DMS53 treated with DMSO at 0.1 percent for 48 hours (cell line): ENCODE data around the gene HOXC10.

Experiments used
- DNase-seq: peaks from one replicate; lab custom pipeline; 2025; ENCODE audit not compliant: unreplicated experiment; lab: John Stamatoyannopoulos, UW

HOXC10 gene

GRCh38 chr12:54028314-54029201 is 43.6 kb downstream of the HOXC10 start, which contains the start of gene HOXC6:
Gene HOXC6 (plus strand): TSS chr12:54028440. CDS start chr12:54028522, 82 bp downstream.
- DNase-seq: no peak

DNA sequence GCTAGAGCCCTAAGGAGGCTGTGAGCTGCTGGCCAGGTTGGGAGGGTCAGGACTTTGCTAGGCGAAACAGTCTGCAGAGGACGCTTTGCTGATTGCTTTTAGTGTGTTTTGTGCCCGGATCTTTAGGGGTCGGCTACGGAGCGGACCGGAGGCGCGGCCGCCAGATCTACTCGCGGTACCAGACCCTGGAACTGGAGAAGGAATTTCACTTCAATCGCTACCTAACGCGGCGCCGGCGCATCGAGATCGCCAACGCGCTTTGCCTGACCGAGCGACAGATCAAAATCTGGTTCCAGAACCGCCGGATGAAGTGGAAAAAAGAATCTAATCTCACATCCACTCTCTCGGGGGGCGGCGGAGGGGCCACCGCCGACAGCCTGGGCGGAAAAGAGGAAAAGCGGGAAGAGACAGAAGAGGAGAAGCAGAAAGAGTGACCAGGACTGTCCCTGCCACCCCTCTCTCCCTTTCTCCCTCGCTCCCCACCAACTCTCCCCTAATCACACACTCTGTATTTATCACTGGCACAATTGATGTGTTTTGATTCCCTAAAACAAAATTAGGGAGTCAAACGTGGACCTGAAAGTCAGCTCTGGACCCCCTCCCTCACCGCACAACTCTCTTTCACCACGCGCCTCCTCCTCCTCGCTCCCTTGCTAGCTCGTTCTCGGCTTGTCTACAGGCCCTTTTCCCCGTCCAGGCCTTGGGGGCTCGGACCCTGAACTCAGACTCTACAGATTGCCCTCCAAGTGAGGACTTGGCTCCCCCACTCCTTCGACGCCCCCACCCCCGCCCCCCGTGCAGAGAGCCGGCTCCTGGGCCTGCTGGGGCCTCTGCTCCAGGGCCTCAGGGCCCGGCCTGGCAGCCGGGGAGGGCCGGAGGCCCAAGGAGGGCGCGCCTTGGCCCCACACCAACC is 44.8 kb downstream of the HOXC10 start:
- no peak for DNase-seq

DNA sequence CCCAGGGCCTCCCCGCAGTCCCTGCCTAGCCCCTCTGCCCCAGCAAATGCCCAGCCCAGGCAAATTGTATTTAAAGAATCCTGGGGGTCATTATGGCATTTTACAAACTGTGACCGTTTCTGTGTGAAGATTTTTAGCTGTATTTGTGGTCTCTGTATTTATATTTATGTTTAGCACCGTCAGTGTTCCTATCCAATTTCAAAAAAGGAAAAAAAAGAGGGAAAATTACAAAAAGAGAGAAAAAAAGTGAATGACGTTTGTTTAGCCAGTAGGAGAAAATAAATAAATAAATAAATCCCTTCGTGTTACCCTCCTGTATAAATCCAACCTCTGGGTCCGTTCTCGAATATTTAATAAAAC is 45.5 kb downstream of the HOXC10 start:
- no peak for DNase-seq

- DNase-seq: no peak
These were observed 46.0 kb downstream of the HOXC10 start for GRCh38 chr12:54030889-54031471.

DNA sequence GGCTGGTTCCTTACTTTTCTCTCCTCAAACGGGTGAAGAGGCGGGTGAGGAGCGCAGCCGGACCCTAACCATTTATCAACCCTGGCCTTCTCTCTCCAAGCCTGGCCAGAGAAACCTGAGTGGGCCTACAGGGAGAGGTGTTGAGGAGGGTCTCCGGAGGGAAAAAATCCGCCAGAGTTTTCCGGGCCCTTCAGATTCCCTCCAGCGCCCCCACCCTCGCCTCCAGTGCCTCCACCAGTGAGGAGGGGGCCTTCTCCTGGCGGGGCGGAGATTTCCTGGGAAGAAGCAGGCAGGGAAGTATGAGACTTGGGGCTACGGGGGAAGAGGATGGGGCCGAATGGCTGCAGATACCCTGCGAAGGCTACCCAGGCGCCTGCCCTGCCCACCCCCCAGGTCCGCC is 46.5 kb downstream of the HOXC10 start:
- DNase-seq: no peak

- DNase-seq: no peak
These were observed 47.2 kb downstream of the HOXC10 start for GRCh38 chr12:54032086-54032619.

DNA sequence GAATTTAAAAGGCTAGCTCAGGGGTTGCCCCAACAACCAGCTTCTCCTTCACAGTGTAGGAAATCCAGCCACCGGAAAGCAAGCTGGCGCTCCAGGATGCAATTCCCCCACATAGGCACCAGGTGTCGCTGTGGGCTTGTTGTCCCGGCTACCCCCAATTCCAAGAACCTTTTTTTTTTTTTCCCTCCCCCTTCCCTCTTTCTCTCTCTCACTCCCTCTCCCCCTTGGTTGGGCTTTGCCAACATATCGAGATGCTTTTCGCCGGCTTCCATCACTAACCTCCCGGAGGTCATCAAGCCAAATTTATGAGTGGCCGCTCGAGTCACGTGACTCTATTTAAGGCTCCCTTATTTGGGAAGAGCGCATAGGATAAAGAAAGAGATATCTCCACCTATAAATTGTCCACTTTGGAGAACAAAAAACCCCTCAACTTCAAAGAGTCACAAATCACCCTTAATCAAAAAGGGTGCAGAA is 47.7 kb downstream of the HOXC10 start, which contains the start of gene HOXC5:
HOXC5 (plus strand) TSS at position 424 of the 474 bp plus-strand sequence. CDS start 73 bp downstream, outside the sequence.
- peak; percentile 52 for DNase-seq

GRCh38 chr12:54033106-54033979 is 48.4 kb downstream of the HOXC10 start:
- no peak for DNase-seq

DNA sequence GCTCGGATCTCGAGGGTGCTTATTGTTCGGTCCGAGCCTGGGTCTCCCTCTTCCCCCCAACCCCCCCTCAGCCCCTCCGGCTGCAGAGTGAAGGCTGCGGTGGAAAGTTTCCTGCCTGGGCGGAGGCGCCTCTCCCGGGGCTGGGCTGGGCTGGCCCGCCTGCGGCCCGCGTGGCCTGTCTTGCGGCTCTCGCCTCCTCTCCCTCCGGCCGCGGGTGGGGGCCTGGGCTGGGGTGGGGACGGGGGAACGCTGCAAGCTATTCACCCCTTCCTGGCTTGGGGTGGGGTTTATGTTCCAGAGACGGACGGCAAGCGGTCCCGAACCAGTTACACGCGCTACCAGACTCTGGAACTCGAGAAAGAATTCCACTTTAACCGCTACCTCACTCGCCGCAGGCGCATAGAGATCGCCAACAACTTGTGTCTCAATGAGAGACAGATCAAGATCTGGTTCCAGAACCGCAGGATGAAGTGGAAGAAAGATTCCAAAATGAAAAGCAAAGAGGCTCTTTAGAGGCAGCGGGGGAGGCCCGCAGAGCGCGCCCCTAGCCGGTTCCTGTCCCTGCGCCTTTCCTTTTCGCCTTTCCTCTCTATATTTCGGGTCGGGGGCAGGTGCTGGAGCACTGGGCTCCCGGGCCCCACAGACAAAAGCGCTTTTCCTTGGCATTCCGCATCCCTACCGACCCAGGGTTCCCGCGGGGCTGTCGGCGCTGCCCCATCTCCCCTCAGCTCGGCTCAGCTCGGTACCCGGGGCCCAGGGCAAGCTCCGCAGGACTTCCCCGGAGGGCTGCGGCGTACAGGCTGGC is 49.2 kb downstream of the HOXC10 start:
- no peak for DNase-seq

GRCh38 chr12:54034785-54035310 is 49.9 kb downstream of the HOXC10 start:
- no peak for DNase-seq

DNA sequence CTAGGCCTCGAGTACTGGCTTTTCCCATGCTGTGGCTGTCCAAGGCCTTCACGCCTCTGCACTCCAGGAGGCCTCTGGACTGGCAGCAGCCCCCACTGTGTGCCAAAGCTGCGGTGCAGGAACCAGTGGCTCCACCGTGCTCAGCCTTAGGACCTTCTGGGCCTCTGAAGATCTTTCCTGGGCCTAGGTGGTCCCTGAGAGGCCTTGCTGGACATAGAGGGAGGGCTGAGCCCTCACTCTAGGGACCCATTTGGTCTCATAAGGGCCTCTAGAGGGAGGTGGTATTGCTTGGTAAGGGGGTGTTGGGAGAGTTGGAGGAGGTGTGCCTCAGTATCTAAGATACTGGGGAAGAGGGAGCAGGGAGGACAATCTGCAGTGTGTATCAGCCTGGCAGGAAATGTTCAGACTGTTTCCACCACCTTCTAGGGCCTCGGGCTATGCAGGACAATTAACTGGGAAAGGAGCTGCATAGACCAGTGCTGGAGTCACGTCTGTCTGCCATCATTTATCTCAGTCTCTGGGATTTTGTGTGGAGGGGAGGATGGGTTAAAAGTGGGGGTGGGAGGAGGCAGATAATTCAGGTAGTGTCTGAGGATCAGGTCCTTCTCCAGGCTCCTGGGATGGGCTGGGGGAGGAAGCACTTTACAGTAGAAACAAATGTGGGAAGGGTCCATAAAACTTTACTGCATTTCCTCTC is 50.8 kb downstream of the HOXC10 start:
- DNase-seq: no peak

GRCh38 chr12:54036620-54037359 is 51.8 kb downstream of the HOXC10 start:
- no peak for DNase-seq

GRCh38 chr12:54037360-54038283 is 52.7 kb downstream of the HOXC10 start:
- DNase-seq: no peak

DNA sequence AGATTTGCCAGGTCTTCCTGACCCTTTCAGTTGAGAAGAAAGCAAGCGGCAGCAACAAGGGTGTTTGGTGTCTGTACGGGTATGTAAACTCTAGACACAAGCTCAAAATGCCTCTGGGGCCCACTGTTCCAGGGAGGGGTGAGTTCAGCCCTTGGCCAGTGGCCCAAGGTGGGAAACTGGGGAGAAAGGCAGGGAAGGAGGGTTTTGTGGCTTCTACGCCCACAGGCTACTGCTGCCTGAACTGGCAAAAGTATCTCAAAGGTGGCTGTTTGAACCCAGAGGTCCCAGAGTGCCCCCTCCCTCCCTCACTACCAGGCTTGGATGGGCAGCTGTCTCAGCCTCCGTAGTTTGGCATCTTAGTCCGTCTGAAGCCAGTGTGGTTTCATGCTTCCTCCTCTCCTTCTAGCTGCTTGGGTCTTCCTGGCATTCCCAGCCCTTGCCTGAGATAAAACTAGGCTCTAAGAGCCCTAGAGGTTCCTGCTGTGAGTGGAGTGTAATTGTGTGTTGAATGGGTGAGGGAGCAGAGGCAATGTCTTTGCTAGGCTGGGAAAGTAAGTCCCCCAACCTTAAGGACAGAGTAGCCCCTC is 53.4 kb downstream of the HOXC10 start:
- no peak for DNase-seq

DNA sequence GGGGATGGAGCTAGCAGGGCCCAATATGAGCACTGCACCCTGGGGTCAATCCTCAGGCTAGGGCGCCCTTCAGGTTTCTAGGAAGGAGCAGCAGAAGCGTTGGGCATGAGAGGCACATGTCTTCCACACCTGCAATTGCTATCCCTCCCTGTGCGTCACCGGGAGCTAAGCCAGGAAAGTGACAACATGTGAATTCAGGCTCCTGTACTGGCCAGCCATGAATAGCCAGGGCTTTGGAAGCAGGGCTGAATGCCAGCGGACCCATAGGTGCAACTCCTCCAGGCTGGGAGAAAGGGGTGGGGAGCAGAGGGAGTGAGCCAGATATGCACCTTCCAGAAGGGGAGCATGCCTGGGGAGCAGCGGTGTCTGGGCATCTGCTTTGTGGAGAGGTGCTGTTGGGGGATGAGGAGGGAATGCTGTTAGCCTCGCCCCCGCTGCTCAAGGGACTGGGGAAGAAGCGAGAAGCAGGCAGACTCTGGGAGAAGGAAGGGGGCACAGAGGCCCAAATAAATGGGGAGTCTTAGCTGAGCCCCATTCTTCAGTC is 54.0 kb downstream of the HOXC10 start:
- DNase-seq: no peak
